ENCODE measurements around the gene TPK1. TPM values are rescaled to one million over a fixed set of nuclear protein-coding genes. Genes with fewer than 3 reads are reported as not detected.

TPK1 gene
- total and polyA plus RNA-seq, 4 donors: 3.5 to 15.5 (median 7.8) TPM

- DNase-seq (ENCODE audit: low read depth in 4 of 6, low spot score in 6 of 6): peak in 1 of 6 donors; percentile 26
- Histone ChIP-seq H3K4me1 (ENCODE audit: control insufficient read depth, insufficient read depth, low read length) (no peaks in the 10 kb centered on the region), H3K4me3 (ENCODE audit: low read depth, low read length) (no peak overlapping the region), H3K27ac (ENCODE audit: low read depth, low read length) (no peak overlapping the region), H3K27me3 (ENCODE audit: control insufficient read depth, insufficient read depth, low read length) (no peaks in the 10 kb centered on the region), H3K9me3 (ENCODE audit: control insufficient read depth, insufficient read depth, low read length) (no peaks in the 10 kb centered on the region), H3K36me3 (ENCODE audit: control insufficient read depth, insufficient read depth, low read length) (no peaks in the 10 kb centered on the region)
- WGBS (ENCODE audit: insufficient coverage): no CpG with 5 or more reads among the region's 1 CpG
These were observed 21.6 kb upstream of the TPK1 start for GRCh38 chr7:144857463-144857862.

GRCh38 chr7:144854839-144855424 is 19.1 kb upstream of the TPK1 start:
- Histone ChIP-seq H3K36me3 (ENCODE audit: control insufficient read depth, insufficient read depth, low read length) (no peaks in the 10 kb centered on the region), H3K9me3 (ENCODE audit: control insufficient read depth, insufficient read depth, low read length) (no peaks in the 10 kb centered on the region), H3K4me1 (ENCODE audit: control insufficient read depth, insufficient read depth, low read length) (no peaks in the 10 kb centered on the region), H3K27me3 (ENCODE audit: control insufficient read depth, insufficient read depth, low read length) (no peaks in the 10 kb centered on the region), H3K27ac (ENCODE audit: low read depth, low read length) (no peak overlapping the region), H3K4me3 (ENCODE audit: low read depth, low read length) (no peak overlapping the region)
- no CpG with 5 or more reads among the region's 3 CpGs for WGBS (ENCODE audit: insufficient coverage)
- peak in 5 of 6 donors; percentile 24 to 91 (median 38) for DNase-seq (ENCODE audit: low read depth in 4 of 6, low spot score in 6 of 6)

GRCh38 chr7:144853542-144853941 is 17.7 kb upstream of the TPK1 start:
- Histone ChIP-seq H3K36me3 (ENCODE audit: control insufficient read depth, insufficient read depth, low read length) (no peaks in the 10 kb centered on the region), H3K27me3 (ENCODE audit: control insufficient read depth, insufficient read depth, low read length) (no peaks in the 10 kb centered on the region), H3K27ac (ENCODE audit: low read depth, low read length) (no peak overlapping the region), H3K4me1 (ENCODE audit: control insufficient read depth, insufficient read depth, low read length) (no peaks in the 10 kb centered on the region), H3K9me3 (ENCODE audit: control insufficient read depth, insufficient read depth, low read length) (no peaks in the 10 kb centered on the region), H3K4me3 (ENCODE audit: low read depth, low read length) (no peak overlapping the region)
- DNase-seq (ENCODE audit: low read depth in 4 of 6, low spot score in 6 of 6): no peak
- WGBS (ENCODE audit: insufficient coverage): 92% methylated on average over 5 of the region's 8 CpGs

- Histone ChIP-seq H3K36me3 (ENCODE audit: control insufficient read depth, insufficient read depth, low read length) (no peaks in the 10 kb centered on the region), H3K27me3 (ENCODE audit: control insufficient read depth, insufficient read depth, low read length) (no peaks in the 10 kb centered on the region), H3K4me1 (ENCODE audit: control insufficient read depth, insufficient read depth, low read length) (no peaks in the 10 kb centered on the region), H3K4me3 (ENCODE audit: low read depth, low read length) (no peak overlapping the region), H3K9me3 (ENCODE audit: control insufficient read depth, insufficient read depth, low read length) (no peaks in the 10 kb centered on the region), H3K27ac (ENCODE audit: low read depth, low read length) (no peak overlapping the region)
- DNase-seq (ENCODE audit: low read depth in 4 of 6, low spot score in 6 of 6): no peak
- whole genome bisulfite sequencing (ENCODE audit: insufficient coverage): no CpG with 5 or more reads among the region's 1 CpG
These were observed 12.2 kb upstream of the TPK1 start for GRCh38 chr7:144848078-144848477.

GRCh38 chr7:144842377-144842851 is 6.6 kb upstream of the TPK1 start:
- no peaks in the 10 kb centered on the region for H3K27me3 ChIP-seq (ENCODE audit: control insufficient read depth, insufficient read depth, low read length)
- no peak for DNase-seq (ENCODE audit: low read depth in 4 of 6, low spot score in 6 of 6)
- no peaks in the 10 kb centered on the region for H3K9me3 ChIP-seq (ENCODE audit: control insufficient read depth, insufficient read depth, low read length)
- H3K36me3 ChIP-seq (ENCODE audit: control insufficient read depth, insufficient read depth, low read length): no peaks in the 10 kb centered on the region
- H3K4me3 ChIP-seq (ENCODE audit: low read depth, low read length): no peak overlapping the region
- no peak overlapping the region for H3K27ac ChIP-seq (ENCODE audit: low read depth, low read length)
- 93% methylated on average over 3 of the region's 6 CpGs for WGBS (ENCODE audit: insufficient coverage)
- no peaks in the 10 kb centered on the region for H3K4me1 ChIP-seq (ENCODE audit: control insufficient read depth, insufficient read depth, low read length)

- Histone ChIP-seq H3K4me1 (ENCODE audit: control insufficient read depth, insufficient read depth, low read length) (peaks cover 4% of the 10 kb centered on the region), H3K9me3 (ENCODE audit: control insufficient read depth, insufficient read depth, low read length) (no peaks in the 10 kb centered on the region), H3K36me3 (ENCODE audit: control insufficient read depth, insufficient read depth, low read length) (no peaks in the 10 kb centered on the region), H3K27me3 (ENCODE audit: control insufficient read depth, insufficient read depth, low read length) (no peaks in the 10 kb centered on the region), H3K27ac (ENCODE audit: low read depth, low read length) (no peak overlapping the region), H3K4me3 (ENCODE audit: low read depth, low read length) (peak overlapping the region; percentile 88)
- WGBS (ENCODE audit: insufficient coverage): 94% methylated on average over 8 of the region's 12 CpGs
- DNase-seq (ENCODE audit: low read depth in 4 of 6, low spot score in 6 of 6): no peak
These were observed 641 bp upstream of the TPK1 start for GRCh38 chr7:144836545-144836842.

- peak overlapping the region; percentile 88 for H3K4me3 ChIP-seq (ENCODE audit: low read depth, low read length)
- H3K36me3 ChIP-seq (ENCODE audit: control insufficient read depth, insufficient read depth, low read length): no peaks in the 10 kb centered on the region
- H3K27me3 ChIP-seq (ENCODE audit: control insufficient read depth, insufficient read depth, low read length): no peaks in the 10 kb centered on the region
- peaks cover 4% of the 10 kb centered on the region for H3K4me1 ChIP-seq (ENCODE audit: control insufficient read depth, insufficient read depth, low read length)
- DNase-seq (ENCODE audit: low read depth in 4 of 6, low spot score in 6 of 6): peak; percentile 54 to 93 (median 72)
- no peaks in the 10 kb centered on the region for H3K9me3 ChIP-seq (ENCODE audit: control insufficient read depth, insufficient read depth, low read length)
- 0% methylated on average over 25 of the region's 25 CpGs for WGBS (ENCODE audit: insufficient coverage)
- peak overlapping the region; percentile 94 for H3K27ac ChIP-seq (ENCODE audit: low read depth, low read length)
These were observed 670 bp downstream of the TPK1 start for GRCh38 chr7:144835155-144835611.

- Histone ChIP-seq H3K27me3 (ENCODE audit: control insufficient read depth, insufficient read depth, low read length) (no peaks in the 10 kb centered on the region), H3K4me3 (ENCODE audit: low read depth, low read length) (peak overlapping the region; percentile 88), H3K9me3 (ENCODE audit: control insufficient read depth, insufficient read depth, low read length) (no peaks in the 10 kb centered on the region), H3K36me3 (ENCODE audit: control insufficient read depth, insufficient read depth, low read length) (no peaks in the 10 kb centered on the region), H3K4me1 (ENCODE audit: control insufficient read depth, insufficient read depth, low read length) (peaks cover 4% of the 10 kb centered on the region), H3K27ac (ENCODE audit: low read depth, low read length) (peak overlapping the region; percentile 94)
- peak in 1 of 6 donors; percentile 21 for DNase-seq (ENCODE audit: low read depth in 4 of 6, low spot score in 6 of 6)
- WGBS (ENCODE audit: insufficient coverage): 65% methylated on average over 9 of the region's 13 CpGs
These were observed 1.2 kb downstream of the TPK1 start for GRCh38 chr7:144834641-144835144.

GRCh38 chr7:144830811-144831210 is 5.0 kb downstream of the TPK1 start:
- WGBS (ENCODE audit: insufficient coverage): 90% methylated on average over 5 of the region's 5 CpGs
- DNase-seq (ENCODE audit: low read depth in 4 of 6, low spot score in 6 of 6): no peak
- Histone ChIP-seq H3K27me3 (ENCODE audit: control insufficient read depth, insufficient read depth, low read length) (no peaks in the 10 kb centered on the region), H3K36me3 (ENCODE audit: control insufficient read depth, insufficient read depth, low read length) (no peaks in the 10 kb centered on the region), H3K27ac (ENCODE audit: low read depth, low read length) (no peak overlapping the region), H3K4me1 (ENCODE audit: control insufficient read depth, insufficient read depth, low read length) (no peaks in the 10 kb centered on the region), H3K9me3 (ENCODE audit: control insufficient read depth, insufficient read depth, low read length) (no peaks in the 10 kb centered on the region), H3K4me3 (ENCODE audit: low read depth, low read length) (no peak overlapping the region)

GRCh38 chr7:144830024-144830785 is 5.6 kb downstream of the TPK1 start:
- no peak for DNase-seq (ENCODE audit: low read depth in 4 of 6, low spot score in 6 of 6)
- no peaks in the 10 kb centered on the region for H3K9me3 ChIP-seq (ENCODE audit: control insufficient read depth, insufficient read depth, low read length)
- WGBS (ENCODE audit: insufficient coverage): no CpG with 5 or more reads among the region's 2 CpGs
- H3K27ac ChIP-seq (ENCODE audit: low read depth, low read length): no peak overlapping the region
- no peaks in the 10 kb centered on the region for H3K36me3 ChIP-seq (ENCODE audit: control insufficient read depth, insufficient read depth, low read length)
- H3K4me1 ChIP-seq (ENCODE audit: control insufficient read depth, insufficient read depth, low read length): no peaks in the 10 kb centered on the region
- H3K27me3 ChIP-seq (ENCODE audit: control insufficient read depth, insufficient read depth, low read length): no peaks in the 10 kb centered on the region
- H3K4me3 ChIP-seq (ENCODE audit: low read depth, low read length): no peak overlapping the region

All from spinal cord (tissue), 10 donors.